HL-60 (cell line): Measurements from ENCODE around the gene ABHD10.

ENCODE experiments used
- DNase-seq, 2 experiments: peaks; one replicate each; pipeline ENCODE4 v3.0.0-alpha.2; 2010 to 2020; ENCODE audit warnings: low read depth in 1 of 2, low spot score in 1 of 2
- H3K27ac ChIP-seq: fragments of 250-450 bp; sonication (Bioruptor Pico); replicated peaks from 2 replicates; pipeline ENCODE4 v1.5.1; 2020; ENCODE audit warnings: mild to moderate bottlenecking, moderate library complexity
- H3K27me3 ChIP-seq: fragments of 250-450 bp; sonication (Bioruptor Pico); 2 replicates; pipeline ENCODE4 v1.5.1; 2021; ENCODE audit warnings: mild to moderate bottlenecking, moderate library complexity; ENCODE audit not compliant: insufficient read depth, poor library complexity, severe bottlenecking
- H3K4me3 ChIP-seq: replicated peaks from 2 replicates; pipeline ENCODE4 v1.5.1; 2011; ENCODE audit warnings: mild to moderate bottlenecking, control low read depth, low read length; ENCODE audit not compliant: insufficient read depth
- GABPA ChIP-seq: IDR thresholded peaks from 2 replicates; pipeline ENCODE4 v1.6.1; 2012; ENCODE audit warnings: low read depth
- POLR2AphosphoS5 ChIP-seq: IDR thresholded peaks from 2 replicates; pipeline ENCODE4 v1.6.1; 2012; ENCODE audit warnings: low read depth
- SPI1 ChIP-seq: IDR thresholded peaks from 2 replicates; pipeline ENCODE4 v1.6.1; 2012; ENCODE audit warnings: low read depth, mild to moderate bottlenecking, borderline replicate concordance
- TF ChIP-seq, protein P1 (sequence below): IDR thresholded peaks from one replicate; pipeline ENCODE4 v1.5.1; 2011; ENCODE audit warnings: low read length, control low read depth, inconsistent platforms; ENCODE audit not compliant: insufficient read depth
- TF ChIP-seq, protein P2 (sequence below): IDR thresholded peaks from 2 replicates; pipeline ENCODE4 v1.6.1; 2012; ENCODE audit warnings: low read depth; ENCODE audit not compliant: insufficient replicate concordance

Gene ABHD10

DNA sequence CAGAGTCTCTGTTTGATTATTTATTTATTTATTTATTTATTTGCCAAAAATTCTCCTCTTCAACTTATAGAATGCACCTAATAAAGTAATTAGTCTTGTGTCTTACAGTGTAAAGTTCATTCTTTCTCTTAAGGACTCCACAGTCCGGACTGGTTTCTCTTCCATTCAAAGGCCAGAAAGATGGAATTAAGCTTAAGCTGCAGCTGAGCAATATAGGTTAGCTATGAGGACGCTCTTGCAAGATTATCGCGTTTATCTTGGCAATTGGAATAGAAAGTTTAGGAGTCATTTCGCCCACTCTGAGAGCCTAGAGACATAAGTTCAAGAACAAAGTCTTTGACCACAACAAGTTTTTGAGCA, 34.9 kb downstream of the ABHD10 start:
- no peak overlapping the region for H3K27ac ChIP-seq
- H3K4me3 ChIP-seq: no peak overlapping the region
- no peak for DNase-seq
- TF ChIP-seq POLR2AphosphoS5: no peak
- TF ChIP-seq, protein P1, sequence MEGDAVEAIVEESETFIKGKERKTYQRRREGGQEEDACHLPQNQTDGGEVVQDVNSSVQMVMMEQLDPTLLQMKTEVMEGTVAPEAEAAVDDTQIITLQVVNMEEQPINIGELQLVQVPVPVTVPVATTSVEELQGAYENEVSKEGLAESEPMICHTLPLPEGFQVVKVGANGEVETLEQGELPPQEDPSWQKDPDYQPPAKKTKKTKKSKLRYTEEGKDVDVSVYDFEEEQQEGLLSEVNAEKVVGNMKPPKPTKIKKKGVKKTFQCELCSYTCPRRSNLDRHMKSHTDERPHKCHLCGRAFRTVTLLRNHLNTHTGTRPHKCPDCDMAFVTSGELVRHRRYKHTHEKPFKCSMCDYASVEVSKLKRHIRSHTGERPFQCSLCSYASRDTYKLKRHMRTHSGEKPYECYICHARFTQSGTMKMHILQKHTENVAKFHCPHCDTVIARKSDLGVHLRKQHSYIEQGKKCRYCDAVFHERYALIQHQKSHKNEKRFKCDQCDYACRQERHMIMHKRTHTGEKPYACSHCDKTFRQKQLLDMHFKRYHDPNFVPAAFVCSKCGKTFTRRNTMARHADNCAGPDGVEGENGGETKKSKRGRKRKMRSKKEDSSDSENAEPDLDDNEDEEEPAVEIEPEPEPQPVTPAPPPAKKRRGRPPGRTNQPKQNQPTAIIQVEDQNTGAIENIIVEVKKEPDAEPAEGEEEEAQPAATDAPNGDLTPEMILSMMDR: no peak
- no peaks in the 10 kb centered on the region for H3K27me3 ChIP-seq

DNA sequence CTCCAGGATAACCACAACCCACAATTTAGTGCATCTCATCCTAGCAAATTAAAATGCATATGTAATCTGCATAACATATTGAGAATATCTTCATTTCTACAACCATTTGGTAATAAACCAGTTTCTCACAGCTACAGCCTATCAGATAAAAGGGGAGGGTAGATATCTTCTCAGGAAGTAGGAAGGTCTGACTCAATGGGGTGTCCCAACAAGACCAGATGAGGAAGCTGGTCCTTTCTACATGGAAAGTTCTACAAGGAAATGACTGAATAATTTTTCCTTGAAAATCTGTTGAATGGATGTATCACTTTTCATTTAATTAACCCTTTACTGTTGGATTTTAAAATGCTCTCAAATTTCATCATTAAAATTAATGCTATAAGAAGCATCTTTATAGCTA, 38.3 kb downstream of the ABHD10 start:
- Histone ChIP-seq H3K4me3 (no peak overlapping the region), H3K27ac (no peak overlapping the region), H3K27me3 (no peaks in the 10 kb centered on the region)
- TF ChIP-seq, protein P1: no peak
- TF ChIP-seq SPI1 (no peak), POLR2AphosphoS5 (no peak), GABPA (no peak)
- TF ChIP-seq, protein P2, sequence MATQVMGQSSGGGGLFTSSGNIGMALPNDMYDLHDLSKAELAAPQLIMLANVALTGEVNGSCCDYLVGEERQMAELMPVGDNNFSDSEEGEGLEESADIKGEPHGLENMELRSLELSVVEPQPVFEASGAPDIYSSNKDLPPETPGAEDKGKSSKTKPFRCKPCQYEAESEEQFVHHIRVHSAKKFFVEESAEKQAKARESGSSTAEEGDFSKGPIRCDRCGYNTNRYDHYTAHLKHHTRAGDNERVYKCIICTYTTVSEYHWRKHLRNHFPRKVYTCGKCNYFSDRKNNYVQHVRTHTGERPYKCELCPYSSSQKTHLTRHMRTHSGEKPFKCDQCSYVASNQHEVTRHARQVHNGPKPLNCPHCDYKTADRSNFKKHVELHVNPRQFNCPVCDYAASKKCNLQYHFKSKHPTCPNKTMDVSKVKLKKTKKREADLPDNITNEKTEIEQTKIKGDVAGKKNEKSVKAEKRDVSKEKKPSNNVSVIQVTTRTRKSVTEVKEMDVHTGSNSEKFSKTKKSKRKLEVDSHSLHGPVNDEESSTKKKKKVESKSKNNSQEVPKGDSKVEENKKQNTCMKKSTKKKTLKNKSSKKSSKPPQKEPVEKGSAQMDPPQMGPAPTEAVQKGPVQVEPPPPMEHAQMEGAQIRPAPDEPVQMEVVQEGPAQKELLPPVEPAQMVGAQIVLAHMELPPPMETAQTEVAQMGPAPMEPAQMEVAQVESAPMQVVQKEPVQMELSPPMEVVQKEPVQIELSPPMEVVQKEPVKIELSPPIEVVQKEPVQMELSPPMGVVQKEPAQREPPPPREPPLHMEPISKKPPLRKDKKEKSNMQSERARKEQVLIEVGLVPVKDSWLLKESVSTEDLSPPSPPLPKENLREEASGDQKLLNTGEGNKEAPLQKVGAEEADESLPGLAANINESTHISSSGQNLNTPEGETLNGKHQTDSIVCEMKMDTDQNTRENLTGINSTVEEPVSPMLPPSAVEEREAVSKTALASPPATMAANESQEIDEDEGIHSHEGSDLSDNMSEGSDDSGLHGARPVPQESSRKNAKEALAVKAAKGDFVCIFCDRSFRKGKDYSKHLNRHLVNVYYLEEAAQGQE: no peak
- DNase-seq: peak; percentile 39 to 43

DNA sequence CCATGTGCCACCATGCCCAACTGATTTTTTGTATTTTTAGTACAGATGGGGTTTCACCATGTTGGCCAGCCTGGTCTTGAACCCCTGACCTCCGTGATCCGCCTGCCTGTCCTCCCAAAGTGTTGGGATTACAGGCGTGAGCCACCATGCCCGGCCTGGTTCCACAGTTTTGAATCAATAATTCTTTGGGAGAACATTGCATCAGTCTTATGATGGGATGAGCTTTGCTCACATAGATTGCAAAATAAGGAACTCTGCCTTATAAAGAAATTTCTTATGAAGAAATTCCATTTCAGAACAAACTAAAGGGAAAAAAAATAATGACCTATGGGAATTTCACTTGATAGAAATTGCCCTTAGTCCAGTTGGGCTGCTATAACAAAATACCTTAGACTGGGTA, 39.9 kb downstream of the ABHD10 start:
- no peak overlapping the region for H3K27ac ChIP-seq
- DNase-seq: no peak
- H3K4me3 ChIP-seq: no peak overlapping the region
- H3K27me3 ChIP-seq: no peaks in the 10 kb centered on the region
- TF ChIP-seq POLR2AphosphoS5: no peak
- TF ChIP-seq, protein P1: no peak
- no peak for TF ChIP-seq GABPA
- no peak for TF ChIP-seq SPI1
- TF ChIP-seq, protein P2: no peak

DNA sequence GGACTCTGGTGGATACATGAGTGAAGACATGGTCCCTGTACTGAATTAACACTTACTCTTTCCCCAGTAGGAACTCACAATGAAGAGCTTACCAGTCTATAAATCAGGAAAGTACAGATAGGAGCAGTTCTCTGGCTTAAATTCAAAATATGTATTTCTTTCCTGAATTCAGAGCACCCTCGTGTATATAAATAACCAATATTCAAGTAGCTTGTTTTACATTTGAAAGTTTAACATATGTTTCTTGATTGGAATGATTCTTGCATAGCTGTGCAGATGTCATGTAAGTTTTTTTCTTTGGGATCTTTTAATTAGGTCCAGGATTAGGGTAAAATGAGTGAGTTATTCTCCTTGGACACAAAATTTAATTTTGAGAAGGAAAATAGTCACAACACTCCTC, 40.9 kb downstream of the ABHD10 start:
- Histone ChIP-seq H3K4me3 (no peak overlapping the region), H3K27ac (no peak overlapping the region), H3K27me3 (no peaks in the 10 kb centered on the region)
- DNase-seq: no peak
- TF ChIP-seq SPI1 (no peak), GABPA (no peak), POLR2AphosphoS5 (no peak)
- TF ChIP-seq, protein P1: no peak
- TF ChIP-seq, protein P2: no peak
